NOMO-1 (cell line): Measurements from ENCODE around the gene ZNF727.
"Not testable (repeated sequence)": the region's sequence is repeated elsewhere in the genome, so short reads cannot be mapped to it uniquely, and the experiment has no call there.

Source experiments
- DNase-seq, 2 experiments: peaks; one replicate each; lab custom pipeline; 2025; ENCODE audit not compliant: unreplicated experiment in 2 of 2; lab: John Stamatoyannopoulos, UW

Gene ZNF727

DNA sequence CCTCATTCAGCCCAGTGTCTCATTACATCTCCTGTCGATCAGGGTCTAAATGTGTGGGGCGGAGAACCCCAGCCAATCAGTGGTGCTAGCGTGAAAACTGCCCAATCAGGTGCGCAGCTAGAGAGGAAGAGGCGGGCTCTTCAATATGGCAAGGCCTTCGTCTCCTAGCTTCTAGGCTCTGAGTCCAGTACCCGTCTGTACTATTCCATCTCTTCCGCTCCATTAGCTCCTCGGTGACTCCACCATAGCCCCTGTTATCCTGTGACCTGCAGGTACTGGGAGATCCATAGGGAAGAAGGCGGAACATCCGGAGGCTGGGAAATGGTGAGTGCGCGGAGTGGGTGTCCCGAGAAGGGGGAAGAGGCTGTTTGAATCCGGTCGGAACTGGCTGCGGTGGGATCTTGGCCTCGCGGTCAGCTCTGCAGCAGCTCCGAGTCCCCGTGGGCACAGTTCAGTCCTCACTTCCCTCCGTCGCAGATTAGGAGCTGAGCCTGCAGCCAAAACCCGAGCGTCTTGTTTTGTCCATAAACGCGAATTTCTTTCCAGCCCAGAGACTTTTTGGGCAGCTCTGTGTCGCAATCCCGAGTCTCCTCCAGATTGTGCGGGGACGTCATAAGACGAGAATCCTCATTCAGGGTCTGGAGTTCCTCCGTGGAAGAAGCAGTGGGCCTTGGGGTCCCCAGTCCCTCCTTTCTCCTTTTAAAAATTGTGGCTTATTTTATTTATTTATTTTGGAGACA, at the start of gene ZNF727:
Gene ZNF727, plus strand, starts transcription at position 134 of the 740 bp plus-strand sequence. Its CDS starts 188 bp downstream, at position 322.
- no peak for DNase-seq

DNA sequence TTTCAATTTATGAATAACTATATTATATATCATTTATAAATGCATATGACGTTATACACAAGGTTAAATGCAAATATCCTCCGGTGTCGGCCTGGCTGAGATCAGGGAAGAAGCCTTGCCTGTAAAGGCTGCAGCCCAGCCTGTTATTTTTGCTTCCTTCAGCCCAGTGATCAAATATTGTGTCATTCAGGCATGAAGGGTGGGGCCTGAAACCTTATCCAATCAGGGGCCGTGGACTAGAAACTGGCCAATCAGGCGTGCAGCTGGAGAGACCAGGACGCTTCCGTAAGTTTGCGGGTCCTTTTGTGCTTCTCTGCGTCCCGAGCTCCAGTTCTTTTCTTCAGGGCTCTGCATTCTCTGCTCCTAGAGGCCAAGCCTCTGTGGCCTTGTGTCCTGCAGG, 46.7 kb upstream of the ZNF727 start, which contains the start of gene ZNF722:
Gene ZNF722, plus strand, starts transcription at position 301 of the 400 bp plus-strand sequence. CDS start 113 bp downstream, outside the sequence.
- no peak for DNase-seq

DNA sequence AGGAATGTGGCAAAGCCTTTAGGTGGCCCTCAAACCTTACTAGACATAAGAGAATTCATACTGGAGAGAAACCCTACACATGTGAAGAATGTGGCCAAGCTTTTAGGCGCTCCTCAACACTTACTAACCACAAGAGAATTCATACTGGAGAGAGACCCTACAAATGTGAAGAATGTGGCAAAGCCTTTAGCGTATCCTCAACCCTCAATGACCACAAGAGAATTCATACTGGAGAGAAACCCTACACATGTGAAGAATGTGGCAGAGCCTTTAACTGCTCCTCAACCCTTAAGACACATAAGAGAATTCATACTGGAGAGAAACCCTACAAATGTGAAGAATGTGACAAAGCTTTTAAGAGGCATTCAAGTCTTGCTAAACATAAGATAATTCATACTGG, 29.7 kb upstream of the ZNF727 start:
- not testable (repeated sequence) for DNase-seq

DNA sequence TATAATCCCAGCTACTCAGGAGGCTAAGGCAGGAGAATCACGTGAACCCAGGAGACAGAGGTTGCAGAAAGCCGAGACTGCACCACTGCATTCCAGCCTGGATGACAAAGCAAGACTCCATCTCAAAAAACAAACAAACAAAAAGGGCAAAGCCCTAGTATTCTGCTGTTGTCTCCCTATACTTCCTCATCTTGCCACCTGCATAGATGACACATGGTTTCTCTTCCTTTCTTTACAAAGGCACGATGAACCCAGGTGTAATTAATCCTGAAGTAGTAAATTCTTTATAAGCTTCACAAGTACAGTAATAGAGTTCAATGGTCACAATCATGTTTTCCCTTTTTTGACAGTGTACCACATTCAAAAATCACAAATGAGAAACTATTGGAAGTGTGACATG, 9.8 kb upstream of the ZNF727 start:
- DNase-seq, result no peak

DNA sequence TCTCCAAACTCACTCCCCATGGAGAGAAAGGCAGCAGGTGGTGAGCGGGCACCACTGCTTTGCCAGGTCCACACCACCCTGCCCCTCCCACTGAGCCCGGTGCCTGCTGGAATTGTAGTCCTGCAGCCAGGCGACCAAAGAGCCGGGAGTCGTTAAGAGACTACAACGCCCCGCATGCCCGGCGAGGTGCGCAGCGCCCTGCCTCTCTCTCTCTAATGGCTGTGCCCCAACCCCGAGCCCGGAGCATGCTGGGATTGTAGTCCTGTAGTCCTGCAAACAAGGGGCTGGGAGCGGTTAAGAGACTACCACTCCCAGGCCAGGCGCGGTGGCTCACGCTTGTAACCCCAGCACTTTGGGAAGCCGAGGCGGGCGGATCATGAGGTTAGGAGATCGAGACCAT, 8.1 kb upstream of the ZNF727 start:
- no peak for DNase-seq

DNA sequence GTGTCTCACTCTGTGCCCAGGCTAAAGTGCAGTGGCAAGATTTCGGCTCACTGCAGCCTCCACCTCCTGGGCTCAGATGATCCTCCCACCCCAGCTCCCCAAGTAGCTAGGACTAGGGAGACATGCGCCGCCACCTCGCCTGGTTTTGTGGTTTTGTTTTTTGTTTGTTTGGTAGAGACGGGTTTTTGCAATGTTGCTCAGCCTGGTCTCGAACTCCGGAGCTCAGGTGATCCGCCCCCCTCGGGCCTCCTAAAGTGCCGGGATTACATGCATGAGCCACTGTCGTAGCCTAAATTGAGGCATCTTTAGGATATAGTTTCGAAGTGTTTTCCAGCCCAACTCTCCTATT, 781 bp downstream of the ZNF727 start:
- DNase-seq, result no peak

DNA sequence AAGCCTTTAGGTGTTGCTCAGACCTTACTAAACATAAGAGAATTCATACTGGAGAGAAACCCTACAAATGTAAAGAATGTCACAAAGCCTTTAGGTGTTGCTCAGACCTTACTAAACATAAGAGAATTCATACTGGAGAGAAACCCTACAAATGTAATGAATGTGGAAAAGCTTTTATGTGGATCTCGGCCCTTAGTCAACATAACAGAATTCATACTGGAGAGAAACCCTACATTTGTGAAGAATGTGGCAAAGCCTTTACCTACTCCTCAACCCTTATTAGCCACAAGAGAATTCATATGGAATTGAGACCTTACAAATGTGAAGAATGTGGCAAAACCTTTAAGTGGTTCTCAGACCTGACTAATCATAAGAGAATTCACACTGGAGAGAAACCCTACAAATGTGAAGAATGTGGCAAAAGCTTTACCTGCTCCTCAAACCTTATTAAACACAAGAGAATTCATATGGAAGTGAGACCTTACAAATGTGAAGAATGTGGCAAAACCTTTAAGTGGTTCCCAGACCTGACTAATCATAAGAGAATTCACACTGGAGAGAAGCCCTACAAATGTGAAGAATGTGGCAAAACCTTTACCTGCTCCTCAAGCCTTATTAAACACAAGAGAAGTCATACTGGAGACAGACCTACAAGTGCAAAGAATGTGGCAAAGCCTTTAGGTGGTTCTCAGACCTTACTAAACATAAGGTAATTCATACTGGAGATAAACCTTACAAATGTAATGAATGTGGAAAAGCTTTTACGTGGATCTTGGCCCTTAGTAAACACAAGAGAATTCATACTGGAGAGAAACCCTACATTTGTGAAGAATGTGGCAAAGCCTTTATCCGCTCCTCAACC, 32.8 kb downstream of the ZNF727 start:
- DNase-seq, result not testable (repeated sequence)

DNA sequence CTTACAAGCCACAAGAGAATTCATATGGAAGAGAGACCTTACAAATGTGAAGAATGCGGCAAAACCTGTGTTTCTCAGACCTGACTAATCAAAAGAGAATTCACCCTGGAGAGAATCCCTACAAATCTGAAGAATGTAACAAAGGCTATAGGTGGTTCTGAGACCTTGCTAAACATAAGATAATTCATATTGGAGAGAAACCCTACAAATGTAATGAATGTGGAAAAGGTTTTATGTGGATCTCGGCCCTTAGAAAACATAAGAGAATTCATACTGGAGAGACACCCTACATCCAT, 33.4 kb downstream of the ZNF727 start:
- no peak for DNase-seq

DNA sequence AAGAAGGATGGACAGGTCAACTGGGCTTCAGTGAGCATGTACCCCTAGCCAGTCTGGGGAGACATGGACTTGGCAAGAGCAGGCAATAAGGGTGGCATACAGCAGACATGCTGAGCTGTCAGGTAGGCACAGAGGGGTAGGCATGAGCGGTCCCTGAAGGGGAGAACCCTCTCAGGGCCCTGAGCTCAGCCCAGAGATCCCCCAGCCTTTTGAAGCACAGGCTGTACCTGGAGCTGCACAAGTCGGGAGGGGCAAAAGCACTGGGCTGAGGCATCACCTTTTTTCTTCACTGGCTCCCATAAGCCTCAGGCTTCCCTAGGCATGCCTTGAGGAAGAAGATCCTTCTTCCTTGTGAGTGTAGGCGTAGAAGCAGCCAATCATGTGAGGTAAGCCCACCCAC, 42.3 kb downstream of the ZNF727 start:
- no peak for DNase-seq

DNA sequence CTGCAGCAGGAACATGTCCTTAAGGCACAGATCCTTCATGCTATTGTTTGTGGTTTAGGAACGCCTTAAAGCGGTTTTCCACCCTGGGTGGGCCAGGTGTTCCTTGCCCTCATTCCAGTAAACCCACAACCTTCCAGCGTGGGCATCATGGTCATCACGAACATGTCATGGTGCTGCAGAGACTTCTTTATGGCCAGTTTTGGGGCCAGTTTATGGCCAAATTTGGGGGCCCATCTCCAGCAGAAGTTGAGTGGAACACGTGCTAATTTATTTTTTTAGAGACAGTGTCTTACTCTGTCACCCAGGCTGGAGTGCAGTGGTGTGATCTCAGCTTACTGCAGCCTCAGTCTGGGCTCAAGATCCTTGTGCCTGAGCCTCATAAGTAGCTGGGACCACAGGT, 43.6 kb downstream of the ZNF727 start:
- DNase-seq, result not testable (repeated sequence)
